GM19438 (cell line): ENCODE results near the gene PCDHB15.
"Not testable (repeated sequence)": the region's sequence is repeated elsewhere in the genome, so short reads cannot be mapped to it uniquely, and the experiment has no call there.

Source experiments
- ATAC-seq: cut with Tn5 transposase; IDR thresholded peaks from one replicate; pipeline ENCODE4 v1.9.1; 2021; ENCODE audit warnings: low read depth; ENCODE audit not compliant: unreplicated experiment

PCDHB15 gene

GRCh38 chr5:141246971-141247370 lies 1.8 kb downstream of the PCDHB15 start:
- not testable (repeated sequence) for ATAC-seq

GRCh38 chr5:141247434-141247833 lies 2.2 kb downstream of the PCDHB15 start:
- ATAC-seq: not testable (repeated sequence)

- no peak for ATAC-seq
Observed at GRCh38 chr5:141250576-141250975, 5.4 kb downstream of the PCDHB15 start.

- ATAC-seq: no peak
Observed at GRCh38 chr5:141258464-141258863, 13.3 kb downstream of the PCDHB15 start.

GRCh38 chr5:141258948-141259347 lies 13.8 kb downstream of the PCDHB15 start:
- ATAC-seq: no peak

- ATAC-seq: no peak
Observed at GRCh38 chr5:141260458-141261237, 15.5 kb downstream of the PCDHB15 start.

GRCh38 chr5:141261238-141261546 lies 16.0 kb downstream of the PCDHB15 start:
- no peak for ATAC-seq

- ATAC-seq: no peak
Observed at GRCh38 chr5:141269195-141269594, 24.0 kb downstream of the PCDHB15 start.

GRCh38 chr5:141272906-141273305 lies 27.7 kb downstream of the PCDHB15 start:
- ATAC-seq: no peak

GRCh38 chr5:141298376-141298775 lies 53.2 kb downstream of the PCDHB15 start:
- ATAC-seq: no peak
